Trophoblast cell (in vitro differentiated cells and primary cell): ENCODE measurements around the gene SUPT5H.
"Not testable (repeated sequence)": the region's sequence is repeated elsewhere in the genome, so short reads cannot be mapped to it uniquely, and the experiment has no call there.

ENCODE experiments used
- DNase-seq, 2 donors: peaks; one replicate each; pipeline ENCODE4 v3.0.0-alpha.2; 2016
- H2AFZ ChIP-seq: 2 replicates; pipeline ENCODE4 v1.6.1; 2013; ENCODE audit warnings: low read length, moderate library complexity, mild to moderate bottlenecking; ENCODE audit not compliant: insufficient read depth, poor library complexity
- H2AK5ac ChIP-seq: 2 replicates; pipeline ENCODE4 v1.6.1; 2013; ENCODE audit warnings: mild to moderate bottlenecking, low read length
- H2BK120ac ChIP-seq: 2 replicates; pipeline ENCODE4 v1.6.1; 2013; ENCODE audit warnings: low read length, mild to moderate bottlenecking, moderate library complexity; ENCODE audit not compliant: insufficient read depth, poor library complexity
- H2BK12ac ChIP-seq: 2 replicates; pipeline ENCODE4 v1.6.1; 2013; ENCODE audit warnings: mild to moderate bottlenecking, low read length, moderate library complexity
- H2BK5ac ChIP-seq: 2 replicates; pipeline ENCODE4 v1.6.1; 2013; ENCODE audit warnings: low read length, low read depth, moderate library complexity, mild to moderate bottlenecking; ENCODE audit not compliant: poor library complexity
- H3K14ac ChIP-seq: 2 replicates; pipeline ENCODE4 v1.6.1; 2013; ENCODE audit warnings: mild to moderate bottlenecking, low read length
- H3K18ac ChIP-seq: 2 replicates; pipeline ENCODE4 v1.6.1; 2013; ENCODE audit warnings: mild to moderate bottlenecking, low read length
- H3K23ac ChIP-seq: 2 replicates; pipeline ENCODE4 v1.6.1; 2013; ENCODE audit warnings: low read length
- H3K27ac ChIP-seq: 2 replicates; pipeline ENCODE4 v1.5.1; 2013; ENCODE audit warnings: low read depth, mild to moderate bottlenecking, inconsistent platforms, low read length, moderate library complexity
- H3K27me3 ChIP-seq: 2 replicates; pipeline ENCODE4 v1.6.1; 2013; ENCODE audit warnings: inconsistent platforms, mild to moderate bottlenecking, low read length, moderate library complexity; ENCODE audit not compliant: insufficient read depth
- H3K36me3 ChIP-seq, 2 experiments: 1 replicate in 1 of 2; 2 replicates in 1 of 2; pipeline ENCODE4 v1.6.1; 2013; ENCODE audit warnings: low read length in 2 of 2, mild to moderate bottlenecking in 2 of 2, moderate library complexity in 1 of 2; ENCODE audit not compliant: insufficient read depth in 2 of 2, control insufficient read depth in 1 of 2
- H3K4ac ChIP-seq: 2 replicates; pipeline ENCODE4 v1.6.1; 2013; ENCODE audit warnings: low read depth, mild to moderate bottlenecking, low read length, moderate library complexity
- H3K4me1 ChIP-seq, 2 experiments: 1 replicate in 1 of 2; 2 replicates in 1 of 2; pipeline ENCODE4 v1.6.1; 2013; ENCODE audit warnings: low read length in 2 of 2, mild to moderate bottlenecking in 2 of 2, moderate library complexity in 1 of 2; ENCODE audit not compliant: insufficient read depth in 2 of 2, control insufficient read depth in 1 of 2
- H3K4me2 ChIP-seq: 2 replicates; pipeline ENCODE4 v1.6.1; 2013; ENCODE audit warnings: inconsistent platforms, mild to moderate bottlenecking, low read length, moderate library complexity
- H3K4me3 ChIP-seq: 2 replicates; pipeline ENCODE4 v1.5.1; 2013; ENCODE audit warnings: mild to moderate bottlenecking, low read depth, low read length, inconsistent platforms
- H3K79me1 ChIP-seq: one replicate; pipeline ENCODE4 v1.6.1; 2013; ENCODE audit warnings: low read length
- H3K79me2 ChIP-seq: 2 replicates; pipeline ENCODE4 v1.6.1; 2013; ENCODE audit warnings: low read length, mild to moderate bottlenecking; ENCODE audit not compliant: control insufficient read depth, insufficient read depth, poor library complexity
- H3K9ac ChIP-seq: 2 replicates; pipeline ENCODE4 v1.6.1; 2013; ENCODE audit warnings: mild to moderate bottlenecking, low read length
- H3K9me3 ChIP-seq: 2 replicates; pipeline ENCODE4 v1.6.1; 2013; ENCODE audit warnings: low read depth, mild to moderate bottlenecking, control low read depth, inconsistent platforms, low read length; ENCODE audit not compliant: insufficient read depth
- H4K12ac ChIP-seq: 2 replicates; pipeline ENCODE4 v1.6.1; 2013; ENCODE audit warnings: low read depth, mild to moderate bottlenecking, low read length, moderate library complexity
- H4K8ac ChIP-seq: 2 replicates; pipeline ENCODE4 v1.6.1; 2013; ENCODE audit warnings: low read depth, mild to moderate bottlenecking, low read length, moderate library complexity
- H4K91ac ChIP-seq: one replicate; pipeline ENCODE4 v1.6.1; 2013; ENCODE audit warnings: low read depth, mild to moderate bottlenecking, low read length, moderate library complexity
- WGBS: extraction: QIAGEN DNeasy Blood & Tissue Kit; methylation state at CpG from one replicate; pipeline ENCODE4 v1.1.7; 2013; ENCODE audit warnings: missing lambda C conversion rate; ENCODE audit not compliant: insufficient read length, insufficient coverage; ENCODE audit errors: extremely low coverage; 5-methylcytosine and 5-hydroxymethylcytosine counted together

Gene SUPT5H

DNA sequence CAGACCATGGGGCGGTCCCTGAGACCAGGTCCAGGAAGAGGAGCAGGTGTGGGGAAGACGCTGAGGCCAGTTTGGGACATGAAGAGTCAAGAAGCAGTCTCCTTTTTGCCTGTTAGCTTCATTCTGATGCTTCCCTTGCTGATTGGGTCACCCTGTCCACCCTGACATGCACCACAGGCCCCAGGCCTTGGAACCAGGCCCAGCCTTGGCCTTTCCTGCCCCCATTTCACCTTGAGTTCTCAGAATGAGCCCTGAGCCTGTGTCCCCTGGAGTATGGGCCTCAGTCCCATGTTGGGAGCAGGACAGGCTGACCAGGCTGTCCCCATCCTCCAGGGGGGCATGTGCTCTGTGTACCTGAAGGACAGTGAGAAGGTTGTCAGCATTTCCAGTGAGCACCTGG lies 30.4 kb downstream of the SUPT5H start:
- no peak overlapping the region for H2BK5ac ChIP-seq
- H3K18ac ChIP-seq = no peak overlapping the region
- no peak overlapping the region for H4K91ac ChIP-seq
- no peak for DNase-seq
- no CpG with 5 or more reads among the region's 2 CpGs for whole genome bisulfite sequencing
- H3K79me2 ChIP-seq = peaks cover under 1% of the 10 kb centered on the region
- no peak overlapping the region for H2AFZ ChIP-seq
- no peak overlapping the region for H3K27ac ChIP-seq
- no peak overlapping the region for H2AK5ac ChIP-seq
- no peak overlapping the region for H3K4me2 ChIP-seq
- H3K4me1 ChIP-seq = peaks cover 0 to 2% of the 10 kb centered on the region in 2 experiments
- no peak overlapping the region for H2BK12ac ChIP-seq
- no peak overlapping the region for H3K23ac ChIP-seq
- H3K9ac ChIP-seq = no peak overlapping the region
- H4K12ac ChIP-seq = no peak overlapping the region
- H3K4me3 ChIP-seq = no peak overlapping the region
- peaks cover 57 to 58% of the 10 kb centered on the region in 2 experiments for H3K36me3 ChIP-seq
- H3K14ac ChIP-seq = no peak overlapping the region
- H3K9me3 ChIP-seq = no peaks in the 10 kb centered on the region
- H2BK120ac ChIP-seq = no peak overlapping the region
- H4K8ac ChIP-seq = no peak overlapping the region
- H3K27me3 ChIP-seq = no peaks in the 10 kb centered on the region
- no peak overlapping the region for H3K4ac ChIP-seq
- H3K79me1 ChIP-seq = peaks cover 3% of the 10 kb centered on the region

DNA sequence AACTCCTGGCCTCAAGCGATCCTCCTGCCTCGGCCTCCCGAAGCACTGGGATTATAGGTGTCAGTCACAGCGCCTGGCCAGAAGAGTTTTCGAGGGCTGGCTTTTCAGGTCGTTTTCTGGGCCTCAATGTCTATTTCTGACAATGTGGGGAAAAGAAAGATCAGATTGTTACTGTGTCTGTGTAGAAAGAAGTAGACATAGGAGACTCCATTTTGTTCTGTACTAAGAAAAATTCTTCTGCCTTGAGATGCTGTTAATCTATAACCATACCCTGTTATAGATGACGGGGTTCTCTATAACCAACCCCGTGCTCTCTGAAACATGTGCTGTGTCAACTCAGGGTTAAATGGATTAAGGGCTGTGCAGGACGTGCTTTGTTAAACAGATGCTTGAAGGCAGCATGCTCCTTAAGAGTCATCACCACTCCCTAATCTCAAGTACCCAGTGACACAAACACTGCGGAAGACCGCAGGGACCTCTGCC lies 34.0 kb downstream of the SUPT5H start:
- H4K91ac ChIP-seq, H3K9me3 ChIP-seq, H3K4ac ChIP-seq, DNase-seq, H4K12ac ChIP-seq, H3K27me3 ChIP-seq, H3K4me3 ChIP-seq, H3K23ac ChIP-seq, H2BK120ac ChIP-seq, H3K79me2 ChIP-seq, H2AK5ac ChIP-seq, H3K14ac ChIP-seq, H3K79me1 ChIP-seq, H3K4me1 ChIP-seq, H3K27ac ChIP-seq, H3K18ac ChIP-seq, H2BK5ac ChIP-seq, H2AFZ ChIP-seq, H2BK12ac ChIP-seq, H3K4me2 ChIP-seq, H4K8ac ChIP-seq, H3K9ac ChIP-seq: not testable (repeated sequence)
- no CpG with 5 or more reads among the region's 11 CpGs for WGBS
- peaks cover 28% of the 10 kb centered on the region in 2 experiments for H3K36me3 ChIP-seq

DNA sequence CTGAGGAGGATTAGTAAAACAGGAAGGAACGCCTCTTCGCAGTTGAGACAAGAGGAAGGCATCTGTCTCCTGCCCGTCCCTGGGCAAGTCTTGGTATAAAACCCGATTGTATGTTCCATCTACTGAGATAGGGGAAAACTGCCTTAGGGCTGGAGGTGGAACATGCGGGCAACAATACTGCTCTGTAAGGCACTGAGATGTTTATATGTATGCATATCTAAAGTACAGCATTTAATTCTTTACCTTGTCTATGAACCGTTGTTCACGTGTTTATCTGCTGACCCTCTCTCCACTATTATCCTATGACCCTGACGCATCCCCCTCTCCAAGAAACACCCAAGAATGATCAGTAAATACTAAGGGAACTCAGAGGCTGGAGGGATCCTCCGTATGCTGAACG lies 34.5 kb downstream of the SUPT5H start:
- WGBS = no CpG with 5 or more reads among the region's 10 CpGs

DNA sequence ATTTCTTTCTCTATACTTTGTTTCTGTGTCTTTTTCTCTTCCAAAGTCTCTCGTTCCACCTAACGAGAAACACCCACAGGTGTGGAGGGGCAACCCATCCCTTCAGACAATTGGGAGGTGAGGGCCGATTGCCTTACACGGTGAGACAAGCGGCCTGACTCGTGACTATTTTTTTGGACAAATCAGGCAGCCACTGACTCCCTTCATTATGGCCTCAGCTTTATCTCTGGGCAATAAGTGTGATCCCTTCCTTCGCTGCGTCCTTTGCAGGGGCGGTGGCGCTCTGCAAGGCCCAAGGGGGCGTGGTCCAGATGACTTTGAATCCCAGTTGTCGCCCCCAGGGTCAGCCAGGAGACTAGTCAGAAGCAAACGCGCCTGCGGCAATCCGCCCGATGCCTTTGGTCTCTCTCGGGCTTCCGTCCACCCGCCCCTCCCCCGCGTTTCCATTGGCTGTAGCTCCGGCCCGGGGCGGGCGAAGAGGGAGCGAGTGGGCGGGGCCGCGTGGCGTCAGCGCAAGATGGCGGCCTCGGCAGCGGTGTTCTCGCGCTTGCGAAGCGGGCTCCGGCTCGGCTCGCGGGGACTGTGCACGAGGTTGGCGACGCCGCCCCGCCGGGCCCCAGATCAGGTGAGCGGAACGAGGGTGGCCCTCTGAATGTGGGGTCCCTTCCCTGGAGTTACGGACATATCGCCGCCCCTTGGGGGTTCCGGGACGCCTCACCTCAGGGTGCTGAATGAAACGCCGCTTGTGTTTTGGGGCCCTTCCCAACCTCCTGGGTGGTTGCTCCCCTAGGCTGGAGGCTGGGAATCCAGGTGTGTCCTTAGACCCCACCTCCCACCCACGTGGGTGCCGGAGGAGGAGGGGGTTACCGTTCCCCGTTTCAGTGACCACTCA lies 35.2 kb downstream of the SUPT5H start, which contains the start of gene TIMM50:
TIMM50 (plus strand) TSS at position 502 of the 892 bp plus-strand sequence; CDS start at position 518, 16 bp downstream.
- Histone ChIP-seq H2AK5ac (peak within 1 kb of the TSS; percentile 90), H3K4me3 (peak within 1 kb of the TSS; percentile 93), H3K18ac (peak within 1 kb of the TSS; percentile 65), H2BK12ac (no peak within 1 kb of the TSS), H3K9me3 (no peaks in the 10 kb centered on the region), H2AFZ (peak within 1 kb of the TSS; percentile 100), H3K79me2 (peaks cover 9% of the 10 kb centered on the region), H3K23ac (no peak within 1 kb of the TSS), H2BK120ac (peak within 1 kb of the TSS; percentile 80), H3K27me3 (no peaks in the 10 kb centered on the region), H3K36me3 (peaks cover 19 to 20% of the 10 kb centered on the region in 2 experiments), H4K8ac (peak within 1 kb of the TSS; percentile 98), H3K9ac (peak within 1 kb of the TSS; percentile 97), H3K14ac (peak within 1 kb of the TSS; percentile 76), H4K12ac (peak within 1 kb of the TSS; percentile 92), H4K91ac (peak within 1 kb of the TSS; percentile 84), H3K4me2 (peak within 1 kb of the TSS; percentile 90), H3K27ac (peak within 1 kb of the TSS; percentile 51), H3K4ac (peak within 1 kb of the TSS; percentile 75), H3K79me1 (peaks cover 7% of the 10 kb centered on the region), H2BK5ac (peak within 1 kb of the TSS; percentile 88), H3K4me1 (peaks cover 7 to 9% of the 10 kb centered on the region in 2 experiments)
- no CpG with 5 or more reads among the region's 62 CpGs for WGBS
- peak; percentile 99 for DNase-seq

More for the DNA sequence above, 34.5 kb downstream of the SUPT5H start:
- H2AFZ ChIP-seq = no peak overlapping the region
- H3K79me2 ChIP-seq = peaks cover 9% of the 10 kb centered on the region
- peaks cover 23% of the 10 kb centered on the region in 2 experiments for H3K36me3 ChIP-seq
- no peak overlapping the region for H3K18ac ChIP-seq
- H3K4me2 ChIP-seq = peak overlapping the region; percentile 74
- peak overlapping the region; percentile 80 for H4K8ac ChIP-seq
- peaks cover 7% of the 10 kb centered on the region for H3K79me1 ChIP-seq
- H3K4me3 ChIP-seq = no peak overlapping the region
- peak overlapping the region; percentile 55 for H4K12ac ChIP-seq
- peaks cover 7 to 9% of the 10 kb centered on the region in 2 experiments for H3K4me1 ChIP-seq
- no peaks in the 10 kb centered on the region for H3K9me3 ChIP-seq
- no peak overlapping the region for H2AK5ac ChIP-seq
- no peak overlapping the region for H3K14ac ChIP-seq
- H2BK12ac ChIP-seq = no peak overlapping the region
- H3K23ac ChIP-seq = no peak overlapping the region
- H3K27me3 ChIP-seq = no peaks in the 10 kb centered on the region
- no peak overlapping the region for H3K4ac ChIP-seq
- H2BK120ac ChIP-seq = peak overlapping the region; percentile 48
- peak; percentile 24 to 61 for DNase-seq
- no peak overlapping the region for H4K91ac ChIP-seq
- H3K27ac ChIP-seq = no peak overlapping the region
- H2BK5ac ChIP-seq = no peak overlapping the region
- no peak overlapping the region for H3K9ac ChIP-seq
